HepG2 (cell line): Measurements from ENCODE around the gene SSPN. TPM values are rescaled to one million over a fixed set of nuclear protein-coding genes. Genes with fewer than 3 reads are reported as not detected.

Source experiments
- EEA1 ChIP-seq: sonication (generic); formaldehyde crosslinking; IDR thresholded peaks from 2 replicates; pipeline ENCODE4 v1.5.1; 2020; ENCODE audit warnings: mild to moderate bottlenecking, missing genetic modification reagents, borderline replicate concordance
- FOXO4 ChIP-seq: sonication (generic); formaldehyde crosslinking; conservative IDR thresholded peaks from 2 replicates; pipeline ENCODE4 v1.8.1; 2023; ENCODE audit warnings: missing genetic modification reagents
- GTF2F1 ChIP-seq: fragments of 150-350 bp; IDR thresholded peaks from 2 replicates; pipeline ENCODE4 v1.6.1; 2014; ENCODE audit warnings: low read length
- HOXD1 ChIP-seq: sonication (generic); formaldehyde crosslinking; IDR thresholded peaks from 2 replicates; pipeline ENCODE4 v1.5.0; 2020; ENCODE audit warnings: missing genetic modification reagents
- MYNN ChIP-seq: sonication (generic); formaldehyde crosslinking; IDR thresholded peaks from 2 replicates; pipeline ENCODE4 v1.4.0; 2020; ENCODE audit warnings: mild to moderate bottlenecking, low read depth, missing genetic modification reagents
- ONECUT2 ChIP-seq: sonication (generic); formaldehyde crosslinking; IDR thresholded peaks from 2 replicates; pipeline ENCODE4 v1.4.0; 2020; ENCODE audit warnings: missing genetic modification reagents
- SP140L ChIP-seq: sonication (generic); formaldehyde crosslinking; IDR thresholded peaks from 2 replicates; pipeline ENCODE4 v1.4.0; 2020; ENCODE audit warnings: missing genetic modification reagents, borderline replicate concordance
- TBX3 ChIP-seq: fragments of 450-650 bp; IDR thresholded peaks from 2 replicates; pipeline ENCODE4 v1.6.1; 2017; ENCODE audit warnings: antibody characterized with exemption, mild to moderate bottlenecking, inconsistent platforms, borderline replicate concordance
- ZFY ChIP-seq: sonication (generic); formaldehyde crosslinking; IDR thresholded peaks from 2 replicates; pipeline ENCODE4 v1.4.0; 2020; ENCODE audit warnings: missing genetic modification reagents
- ZHX1 ChIP-seq: sonication (generic); formaldehyde crosslinking; IDR thresholded peaks from 2 replicates; pipeline ENCODE4 v1.8.1; 2022; ENCODE audit warnings: low read depth, mild to moderate bottlenecking, missing genetic modification reagents
- ZNF124 ChIP-seq: sonication (generic); formaldehyde crosslinking; IDR thresholded peaks from 2 replicates; pipeline ENCODE4 v1.4.0; 2020; ENCODE audit warnings: missing genetic modification reagents
- ZNF20 ChIP-seq: sonication (generic); formaldehyde crosslinking; IDR thresholded peaks from 2 replicates; pipeline ENCODE4 v1.4.0; 2020; ENCODE audit warnings: mild to moderate bottlenecking, moderate library complexity, missing genetic modification reagents
- ZNF543 ChIP-seq: sonication (generic); formaldehyde crosslinking; IDR thresholded peaks from 2 replicates; pipeline ENCODE4 v1.4.0; 2020; ENCODE audit warnings: mild to moderate bottlenecking, missing genetic modification reagents
- polyA plus RNA-seq, 8 experiments: library from polyadenylated mRNA; depleted of rRNA in 3 of 8; stranded (reverse) in 7 of 8; unstranded in 1 of 8; fragments of >200 nt; fragmentation: Illumina TruSeq in 4 of 8; extraction: Trizol in 4 of 8; gene quantifications; 2 replicates each; pipeline versions ENCODE4 v1.2.1 to v1.2.3, GENCODE V29; 2011 to 2016; ENCODE audit warnings: low read depth in 4 of 8, missing spikeins in 1 of 8, mixed read lengths in 1 of 8; ENCODE audit not compliant: insufficient read depth in 1 of 8
- total RNA-seq, 5 experiments: library from RNA; depleted of rRNA; stranded (reverse); fragments of >200 nt; fragmentation: Illumina TruSeq; extraction: Trizol; gene quantifications; 2 replicates each; pipeline ENCODE4 v1.2.3, GENCODE V29; 2016; ENCODE audit warnings: low read depth in 1 of 5
- TF ChIP-seq, protein P1 (sequence below): sonication (generic); formaldehyde crosslinking; IDR thresholded peaks from 2 replicates; pipeline ENCODE4 v1.5.1; 2020; ENCODE audit warnings: missing genetic modification reagents, mild to moderate bottlenecking, borderline replicate concordance

The SSPN gene
- total and polyA plus RNA-seq, 2 of the 13 experiments (the other 11 are each of a cell fraction or from before 2014, with no cell fraction given): not detected

DNA sequence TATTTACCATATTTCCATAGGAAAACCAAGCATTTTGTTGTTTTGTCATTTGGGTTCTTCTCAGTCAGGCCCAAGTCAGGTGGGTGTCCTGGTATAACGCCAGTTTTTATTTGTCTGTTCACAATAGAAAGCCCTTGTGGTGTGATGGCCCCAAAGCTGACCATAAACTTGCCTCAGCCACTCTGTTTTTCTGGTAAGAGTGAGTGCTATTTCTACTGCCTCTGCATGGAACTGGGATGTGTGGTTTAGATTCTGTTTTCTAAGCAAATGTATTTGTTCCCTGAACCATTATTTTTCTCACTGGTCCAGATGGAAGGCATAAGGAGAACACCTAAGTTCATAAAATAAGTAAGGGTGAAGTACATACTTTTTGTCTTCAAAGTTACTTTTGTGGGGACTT, 1.8 kb upstream of the SSPN start (continued):
- TF ChIP-seq FOXO4 (CRISPR knock-in tag) (no peak), ZNF20 (CRISPR knock-in tag) (no peak), ONECUT2 (CRISPR knock-in tag) (no peak), TBX3 (no peak), SP140L (CRISPR knock-in tag) (no peak), GTF2F1 (no peak), ZNF543 (no peak), ZFY (CRISPR knock-in tag) (no peak), EEA1 (CRISPR knock-in tag) (no peak), MYNN (CRISPR knock-in tag) (no peak), ZHX1 (no peak), HOXD1 (CRISPR knock-in tag) (no peak), ZNF124 (no peak)
- TF ChIP-seq, protein P1, sequence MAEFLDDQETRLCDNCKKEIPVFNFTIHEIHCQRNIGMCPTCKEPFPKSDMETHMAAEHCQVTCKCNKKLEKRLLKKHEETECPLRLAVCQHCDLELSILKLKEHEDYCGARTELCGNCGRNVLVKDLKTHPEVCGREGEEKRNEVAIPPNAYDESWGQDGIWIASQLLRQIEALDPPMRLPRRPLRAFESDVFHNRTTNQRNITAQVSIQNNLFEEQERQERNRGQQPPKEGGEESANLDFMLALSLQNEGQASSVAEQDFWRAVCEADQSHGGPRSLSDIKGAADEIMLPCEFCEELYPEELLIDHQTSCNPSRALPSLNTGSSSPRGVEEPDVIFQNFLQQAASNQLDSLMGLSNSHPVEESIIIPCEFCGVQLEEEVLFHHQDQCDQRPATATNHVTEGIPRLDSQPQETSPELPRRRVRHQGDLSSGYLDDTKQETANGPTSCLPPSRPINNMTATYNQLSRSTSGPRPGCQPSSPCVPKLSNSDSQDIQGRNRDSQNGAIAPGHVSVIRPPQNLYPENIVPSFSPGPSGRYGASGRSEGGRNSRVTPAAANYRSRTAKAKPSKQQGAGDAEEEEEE: no peak
- TF ChIP-seq, all 625 proteins: peak for 0
